ENCODE results near the gene HIF3A.

DNA sequence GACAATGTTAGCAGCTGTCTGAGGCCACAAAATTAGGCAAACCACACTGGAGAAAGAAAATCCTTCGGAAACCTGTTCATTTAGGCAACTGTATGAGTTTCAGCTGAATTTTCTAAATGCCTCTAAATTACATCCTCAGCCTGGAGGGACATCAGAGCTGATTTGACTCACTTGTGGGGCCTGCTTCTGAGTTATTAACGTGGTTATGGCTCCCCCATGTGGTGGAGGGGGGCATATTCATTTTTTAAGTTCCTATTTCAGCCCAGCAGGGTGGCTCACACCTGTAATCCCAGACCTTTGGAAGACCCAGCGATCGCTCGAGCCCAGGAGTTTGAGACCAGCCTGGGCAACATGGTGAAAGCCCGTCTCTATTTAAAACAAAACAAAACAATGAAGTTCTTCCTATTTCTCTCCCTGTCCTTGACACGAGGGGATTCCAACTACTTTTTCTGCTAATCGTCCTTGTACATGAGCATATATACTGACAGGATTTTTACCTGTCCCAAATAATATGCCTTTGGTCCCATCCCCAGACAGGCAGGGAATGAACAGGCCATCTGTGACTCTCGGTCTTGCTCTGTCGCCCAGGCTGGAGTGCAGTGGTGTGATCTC is 31.5 kb upstream of the HIF3A start:
- no peak for TF ChIP-seq POLR2A (IDR thresholded peaks at IDR 0.05)
- TF ChIP-seq, protein P1, sequence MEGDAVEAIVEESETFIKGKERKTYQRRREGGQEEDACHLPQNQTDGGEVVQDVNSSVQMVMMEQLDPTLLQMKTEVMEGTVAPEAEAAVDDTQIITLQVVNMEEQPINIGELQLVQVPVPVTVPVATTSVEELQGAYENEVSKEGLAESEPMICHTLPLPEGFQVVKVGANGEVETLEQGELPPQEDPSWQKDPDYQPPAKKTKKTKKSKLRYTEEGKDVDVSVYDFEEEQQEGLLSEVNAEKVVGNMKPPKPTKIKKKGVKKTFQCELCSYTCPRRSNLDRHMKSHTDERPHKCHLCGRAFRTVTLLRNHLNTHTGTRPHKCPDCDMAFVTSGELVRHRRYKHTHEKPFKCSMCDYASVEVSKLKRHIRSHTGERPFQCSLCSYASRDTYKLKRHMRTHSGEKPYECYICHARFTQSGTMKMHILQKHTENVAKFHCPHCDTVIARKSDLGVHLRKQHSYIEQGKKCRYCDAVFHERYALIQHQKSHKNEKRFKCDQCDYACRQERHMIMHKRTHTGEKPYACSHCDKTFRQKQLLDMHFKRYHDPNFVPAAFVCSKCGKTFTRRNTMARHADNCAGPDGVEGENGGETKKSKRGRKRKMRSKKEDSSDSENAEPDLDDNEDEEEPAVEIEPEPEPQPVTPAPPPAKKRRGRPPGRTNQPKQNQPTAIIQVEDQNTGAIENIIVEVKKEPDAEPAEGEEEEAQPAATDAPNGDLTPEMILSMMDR (IDR thresholded peaks at IDR 0.05) = peak; percentile 75 to 93 (median 87)
- TF ChIP-seq POLR2AphosphoS5 (IDR thresholded peaks at IDR 0.05; ENCODE audit: insufficient read depth in 1 of 2, low read depth in 1 of 2) = no peak
